CD4-positive, alpha-beta memory T cell (primary cell): ENCODE measurements around the gene NHEJ1. TPM values are rescaled to one million over a fixed set of nuclear protein-coding genes. Genes with fewer than 3 reads are reported as not detected.

Source experiments
- CTCF ChIA-PET: fragments of 350-600 bp; sonication (Branson Sonifier 250); formaldehyde crosslinking; loops from one replicate; lab custom pipeline; 2021; ENCODE audit warnings: inconsistent platforms; ENCODE audit not compliant: partially characterized antibody; lab: Charles Lee
- POLR2A ChIA-PET: fragments of 350-600 bp; sonication (Branson Sonifier 250); formaldehyde crosslinking; loops from one replicate; lab custom pipeline; 2021; ENCODE audit not compliant: partially characterized antibody; lab: Charles Lee
- DNase-seq, 5 donors: peaks; one replicate each; pipeline versions ENCODE4 v3.0.0 to v3.0.0-alpha.2; 2020 to 2022; ENCODE audit warnings: mixed read lengths in 1 of 5
- H3K27ac ChIP-seq: one replicate; pipeline ENCODE4 v1.7.0; 2013; ENCODE audit warnings: low read depth, low read length
- H3K27me3 ChIP-seq: 2 replicates; pipeline ENCODE4 v1.7.0; 2013; ENCODE audit warnings: mild to moderate bottlenecking, low read length, moderate library complexity; ENCODE audit not compliant: insufficient read depth
- H3K36me3 ChIP-seq: 2 replicates; pipeline ENCODE4 v1.7.0; 2013; ENCODE audit warnings: mild to moderate bottlenecking, low read length, moderate library complexity; ENCODE audit not compliant: insufficient read depth
- H3K4me1 ChIP-seq: 2 replicates; pipeline ENCODE4 v1.7.0; 2013; ENCODE audit warnings: mild to moderate bottlenecking, low read length, moderate library complexity; ENCODE audit not compliant: insufficient read depth
- H3K4me3 ChIP-seq, 2 donors: one replicate each; pipeline ENCODE4 v1.7.0; 2013; ENCODE audit warnings: low read length in 2 of 2, mild to moderate bottlenecking in 1 of 2
- H3K9me3 ChIP-seq, 2 donors: one replicate each; pipeline ENCODE4 v1.7.0; 2013; ENCODE audit warnings: low read length in 2 of 2, control low read depth in 1 of 2; ENCODE audit not compliant: control insufficient read depth in 1 of 2
- H3K27ac Mint-ChIP-seq, 7 donors: one replicate each; pipeline ENCODE4 v1.8.0; 2020 to 2021; ENCODE audit warnings: mixed read lengths in 7 of 7, mild to moderate bottlenecking in 6 of 7, inconsistent platforms in 3 of 7, moderate library complexity in 3 of 7
- H3K27me3 Mint-ChIP-seq, 2 donors: one replicate each; pipeline ENCODE4 v1.8.0; 2020 to 2021; ENCODE audit warnings: mixed read lengths in 2 of 2
- H3K36me3 Mint-ChIP-seq, 2 donors: one replicate each; pipeline ENCODE4 v1.8.0; 2020 to 2021; ENCODE audit warnings: mixed read lengths in 2 of 2, inconsistent platforms in 1 of 2, mild to moderate bottlenecking in 1 of 2
- H3K4me1 Mint-ChIP-seq, 4 donors: one replicate each; pipeline ENCODE4 v1.8.0; 2020 to 2021; ENCODE audit warnings: mixed read lengths in 4 of 4, mild to moderate bottlenecking in 1 of 4
- H3K4me3 Mint-ChIP-seq, 8 donors: one replicate each; pipeline ENCODE4 v1.8.0; 2020 to 2021; ENCODE audit warnings: mixed read lengths in 8 of 8, mild to moderate bottlenecking in 7 of 8, moderate library complexity in 6 of 8, inconsistent platforms in 3 of 8
- H3K9me3 Mint-ChIP-seq, 8 donors: one replicate each; pipeline ENCODE4 v1.8.0; 2020 to 2021; ENCODE audit warnings: mixed read lengths in 8 of 8, mild to moderate bottlenecking in 5 of 8, inconsistent platforms in 3 of 8, moderate library complexity in 1 of 8
- intact Hi-C: fragments of 100-400 bp; cut with micrococcal nuclease; formaldehyde crosslinking; loops from one replicate; pipeline ENCODE4 v1.15.1; 2023
- polyA plus RNA-seq, 2 donors: library from polyadenylated mRNA; unstranded; fragments of 300-500 nt; fragmentation: Illumina TruSeq; gene quantifications; one replicate each; pipeline ENCODE4 v1.2.3, GENCODE V29; 2021
- total RNA-seq, 2 experiments: library from RNA; stranded (reverse); gene quantifications; one replicate each; pipeline ENCODE4 v1.2.3, GENCODE V29; 2021

NHEJ1 gene
- total and polyA plus RNA-seq, 4 experiments from 2014 or later = 14.1 to 27.5 (median 20.5) TPM

DNA sequence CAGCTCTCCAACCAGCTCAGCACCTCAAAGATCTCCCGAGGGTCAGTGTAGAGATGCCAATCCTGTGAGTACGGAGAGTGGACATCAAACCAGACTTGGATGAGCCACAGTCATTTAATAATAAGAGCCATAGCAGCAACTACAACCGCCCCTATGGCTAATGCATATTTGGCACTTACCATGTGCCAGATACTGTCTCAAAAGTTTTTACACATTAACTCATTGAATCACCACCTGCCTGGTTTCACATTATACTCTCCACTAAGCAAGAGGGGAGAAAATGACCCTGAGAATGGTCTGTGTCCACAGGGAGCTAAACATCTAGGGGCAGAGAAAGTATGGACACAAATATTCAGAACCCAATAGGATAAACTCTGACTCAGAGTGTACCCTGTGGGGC is 13.5 kb upstream of the NHEJ1 start:
- DNase-seq = no peak
- intact Hi-C loops = no loop called here
- POLR2A ChIA-PET = interaction anchor here (1.8 to 9.5 kb wide), 6 partner anchors 12 to 121 kb away, joined by 7 to 424 read pairs (median 58); partner anchors contain the start of genes ABCB6, ANKZF1, ATG9A and NHEJ1
- CTCF ChIA-PET = interaction anchor here (0.7 to 9.8 kb wide), 9 partner anchors 8 to 124 kb away, joined by 3 to 253 read pairs (median 30); partner anchors contain the start of genes ABCB6, DNAJB2, NHEJ1 and TUBA4A
- H3K4me1 ChIP-seq = peaks cover 38% of the 10 kb centered on the region
- Mint-ChIP-seq H3K4me3 (peak overlapping the region in 6 of 8 donors; percentile 18 to 90 (median 48)), H3K27ac (peak overlapping the region; percentile 20 to 96 (median 82)), H3K27me3 (no peaks in the 10 kb centered on the region), H3K36me3 (peaks cover 15 to 61% of the 10 kb centered on the region in 2 donors), H3K9me3 (no peaks in the 10 kb centered on the region), H3K4me1 (peaks cover 26 to 63% (median 43%) of the 10 kb centered on the region in 4 donors)
- no peaks in the 10 kb centered on the region for H3K27me3 ChIP-seq
- H3K4me3 ChIP-seq = no peak overlapping the region
- peak overlapping the region; percentile 17 for H3K27ac ChIP-seq
- no peaks in the 10 kb centered on the region for H3K9me3 ChIP-seq
- H3K36me3 ChIP-seq = peaks cover 36% of the 10 kb centered on the region

- Histone ChIP-seq H3K27me3 (no peaks in the 10 kb centered on the region), H3K27ac (no peak overlapping the region), H3K36me3 (peaks cover 36% of the 10 kb centered on the region), H3K4me1 (peaks cover 31% of the 10 kb centered on the region), H3K4me3 (no peak overlapping the region), H3K9me3 (no peaks in the 10 kb centered on the region)
- Mint-ChIP-seq H3K36me3 (peaks cover 15 to 54% of the 10 kb centered on the region in 2 donors), H3K4me3 (no peak overlapping the region), H3K27me3 (no peaks in the 10 kb centered on the region), H3K4me1 (peaks cover 20 to 56% (median 38%) of the 10 kb centered on the region in 4 donors), H3K27ac (peak overlapping the region in 2 of 7 donors; percentile 64 to 72), H3K9me3 (no peaks in the 10 kb centered on the region)
- no peak for DNase-seq
- intact Hi-C loops = no loop called here
- POLR2A ChIA-PET = interaction anchor here (1.8 to 9.5 kb wide), 6 partner anchors 11 to 81 kb away, joined by 7 to 424 read pairs (median 54); partner anchors contain the start of genes ABCB6, ANKZF1, ATG9A and NHEJ1
- CTCF ChIA-PET = interaction anchor here (0.7 to 9.8 kb wide), 7 partner anchors 9 to 125 kb away, joined by 3 to 253 read pairs (median 43); partner anchors contain the start of genes ABCB6, DNAJB2, NHEJ1 and ZFAND2B
Observed at GRCh38 chr2:219173176-219173575, 12.6 kb upstream of the NHEJ1 start.

DNA sequence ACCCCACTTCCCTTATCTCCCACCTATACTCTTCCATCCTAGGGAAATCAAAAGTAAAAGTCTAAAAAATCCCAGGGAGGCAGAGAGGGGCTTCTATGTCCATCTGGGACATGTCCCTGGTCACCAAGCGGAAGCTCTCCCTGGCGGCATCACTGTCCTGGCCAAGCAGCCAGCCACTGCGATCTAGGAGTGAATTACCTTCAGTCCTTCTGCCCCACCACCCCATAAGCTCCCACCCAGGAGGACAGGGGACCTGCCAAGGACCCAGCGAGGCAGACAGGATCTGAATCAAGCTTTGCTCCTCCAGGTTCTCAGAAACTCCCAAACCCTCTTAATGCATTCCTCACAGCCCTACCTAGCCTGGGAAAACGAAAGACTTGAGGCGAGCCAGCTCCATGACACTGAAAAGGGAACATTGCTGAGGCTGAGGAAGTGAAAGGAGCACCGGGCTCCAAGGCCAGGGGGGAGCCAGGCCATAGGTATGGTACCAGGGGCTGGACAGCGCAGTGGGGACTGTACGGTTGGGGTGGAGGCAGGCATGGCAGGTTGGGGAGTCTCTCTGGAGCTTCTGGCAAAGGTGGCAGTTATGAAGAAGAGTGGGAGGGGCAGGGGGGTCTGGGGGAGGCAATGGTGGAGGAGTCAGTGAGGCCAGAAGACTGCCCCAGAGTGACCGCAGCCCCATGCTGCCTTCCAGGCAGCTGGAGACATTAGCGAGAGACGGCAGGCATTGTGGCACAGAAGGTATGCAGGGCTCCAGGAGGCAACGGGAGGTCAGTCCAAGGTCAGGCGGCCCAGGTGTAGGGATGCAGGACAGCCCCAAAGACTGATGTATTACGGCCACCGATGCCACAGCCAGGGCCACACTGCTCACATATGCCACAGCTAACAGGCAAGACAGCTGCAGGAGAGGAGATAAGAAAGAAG is 11.9 kb upstream of the NHEJ1 start:
- DNase-seq = no peak
- Histone ChIP-seq H3K4me1 (peaks cover 31% of the 10 kb centered on the region), H3K27ac (no peak overlapping the region), H3K27me3 (no peaks in the 10 kb centered on the region), H3K9me3 (no peaks in the 10 kb centered on the region), H3K4me3 (no peak overlapping the region), H3K36me3 (peaks cover 36% of the 10 kb centered on the region)
- Mint-ChIP-seq H3K4me3 (no peak overlapping the region), H3K27ac (peak overlapping the region in 6 of 7 donors; percentile 29 to 88 (median 56)), H3K4me1 (peaks cover 18 to 52% (median 36%) of the 10 kb centered on the region in 4 donors), H3K36me3 (peaks cover 15 to 50% of the 10 kb centered on the region in 2 donors), H3K27me3 (no peaks in the 10 kb centered on the region), H3K9me3 (no peaks in the 10 kb centered on the region)
- POLR2A ChIA-PET = interaction anchor here (1.5 to 9.5 kb wide), 7 partner anchors 12 to 107 kb away, joined by 3 to 424 read pairs (median 8); partner anchors contain the start of genes ABCB6, ANKZF1, ATG9A and DNAJB2
- intact Hi-C loops = no loop called here
- CTCF ChIA-PET = interaction anchor here (1.0 to 9.8 kb wide), 12 partner anchors 9 to 144 kb away, joined by 3 to 253 read pairs (median 16); partner anchors contain the start of genes ABCB6, ANKZF1, ATG9A and DNAJB2

GRCh38 chr2:219171231-219171651 is 10.6 kb upstream of the NHEJ1 start:
- Histone ChIP-seq H3K4me1 (peaks cover 31% of the 10 kb centered on the region), H3K4me3 (no peak overlapping the region), H3K9me3 (no peaks in the 10 kb centered on the region), H3K27me3 (no peaks in the 10 kb centered on the region), H3K36me3 (peaks cover 36% of the 10 kb centered on the region), H3K27ac (no peak overlapping the region)
- peak; percentile 39 to 58 (median 49) for DNase-seq
- H3K9me3 Mint-ChIP-seq = no peaks in the 10 kb centered on the region
- POLR2A ChIA-PET = interaction anchor here (1.1 to 9.5 kb wide), 11 partner anchors 10 to 124 kb away, joined by 3 to 424 read pairs (median 7); partner anchors contain the start of genes ABCB6, ANKZF1, ATG9A and DNAJB2
- CTCF ChIA-PET = interaction anchor here (0.6 to 9.8 kb wide), 18 partner anchors 8 to 717 kb away, joined by 3 to 253 read pairs (median 8); partner anchors contain the start of genes ABCB6, ANKZF1, ATG9A and DNAJB2
- H3K4me3 Mint-ChIP-seq = peak overlapping the region in 1 of 8 donors; percentile 25
- intact Hi-C loops = loop anchor here (1.0 to 2.0 kb wide), 4 partner anchors 11 to 127 kb away; partner anchors contain the start of genes ABCB6 and NHEJ1
- H3K27ac Mint-ChIP-seq = peak overlapping the region; percentile 35 to 91 (median 75)
- peaks cover 15 to 46% (median 31%) of the 10 kb centered on the region in 4 donors for H3K4me1 Mint-ChIP-seq
- peaks cover 18 to 47% of the 10 kb centered on the region in 2 donors for H3K36me3 Mint-ChIP-seq
- no peaks in the 10 kb centered on the region for H3K27me3 Mint-ChIP-seq

DNA sequence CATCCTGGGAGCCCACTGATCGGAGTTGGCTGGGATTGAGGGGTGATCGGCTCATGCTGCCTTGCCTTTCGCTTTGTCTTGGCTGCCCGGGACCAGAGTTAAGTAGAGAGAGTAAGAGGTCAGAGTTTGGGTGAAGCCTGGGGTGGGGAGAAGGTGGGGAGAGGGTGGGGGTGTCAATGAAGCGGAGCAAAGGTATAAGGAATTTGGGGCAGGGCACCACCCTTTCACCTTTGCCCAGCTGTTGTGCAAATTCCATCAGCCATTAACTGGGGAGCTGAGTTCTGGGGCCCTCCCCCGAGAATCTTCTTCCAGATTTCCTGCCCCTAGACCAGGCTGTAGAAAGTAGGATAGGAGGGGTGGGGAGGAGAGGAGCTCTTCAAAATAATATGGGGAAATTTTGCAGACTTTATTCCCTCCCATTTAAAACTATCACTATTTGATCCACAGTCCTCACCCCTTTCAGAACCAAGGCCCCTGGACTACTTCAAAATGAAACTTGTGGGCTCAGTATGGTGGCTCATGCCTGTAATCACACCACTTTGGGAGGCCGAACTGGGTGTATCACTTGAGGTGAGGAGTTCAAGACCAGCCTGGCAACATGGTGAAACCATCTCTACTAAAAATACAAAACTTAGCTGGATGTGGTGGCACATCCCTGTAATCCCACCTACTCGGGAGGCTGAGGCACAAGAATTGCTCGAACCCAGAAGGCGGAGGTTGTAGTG is 9.5 kb upstream of the NHEJ1 start, which contains the start of gene SLC23A3:
SLC23A3 (minus strand) TSS at position 100 of the 725 bp plus-strand sequence; CDS start at position 55, 45 bp downstream.
- POLR2A ChIA-PET = interaction anchor here (0.6 to 9.5 kb wide), 6 partner anchors 10 to 114 kb away, joined by 3 to 424 read pairs (median 6); partner anchors contain the start of genes ABCB6, NHEJ1, TUBA4B and ZFAND2B
- intact Hi-C loops = loop anchor here (2.0 kb wide), 1 partner anchor 49 kb away; the partner anchor contains the start of gene ABCB6

GRCh38 chr2:219168932-219169331 is 8.3 kb upstream of the NHEJ1 start:
- Mint-ChIP-seq H3K4me1 (peaks cover 5 to 26% (median 12%) of the 10 kb centered on the region in 4 donors), H3K27ac (no peak overlapping the region), H3K4me3 (no peak overlapping the region), H3K9me3 (no peaks in the 10 kb centered on the region), H3K36me3 (peaks cover 9 to 29% of the 10 kb centered on the region in 2 donors), H3K27me3 (no peaks in the 10 kb centered on the region)
- ChIA-PET CTCF (interaction anchor here (3.1 to 9.8 kb wide), 3 partner anchors 44 to 126 kb away, joined by 8 to 253 read pairs (median 50); partner anchors contain the start of genes ABCB6 and ZFAND2B), POLR2A (interaction anchor here (1.5 to 9.5 kb wide), 2 partner anchors 35 to 44 kb away, joined by 4 to 424 read pairs; partner anchors contain the start of genes ABCB6 and ZFAND2B)
- Histone ChIP-seq H3K27me3 (no peaks in the 10 kb centered on the region), H3K4me3 (no peak overlapping the region), H3K27ac (no peak overlapping the region), H3K36me3 (peaks cover 24% of the 10 kb centered on the region), H3K4me1 (peaks cover 8% of the 10 kb centered on the region), H3K9me3 (no peaks in the 10 kb centered on the region)
- intact Hi-C loops = no loop called here
- no peak for DNase-seq

More for the DNA sequence above, 9.5 kb upstream of the NHEJ1 start, which contains the start of gene SLC23A3:
- Mint-ChIP-seq H3K36me3 (peaks cover 18 to 38% of the 10 kb centered on the region in 2 donors), H3K27me3 (no peaks in the 10 kb centered on the region), H3K4me1 (peaks cover 15 to 36% (median 22%) of the 10 kb centered on the region in 4 donors), H3K4me3 (no peak within 1 kb of the TSS), H3K27ac (peak within 1 kb of the TSS in 1 of 7 donors; percentile 35), H3K9me3 (no peaks in the 10 kb centered on the region)
- CTCF ChIA-PET = interaction anchor here (0.8 to 9.8 kb wide), 16 partner anchors 8 to 131 kb away, joined by 3 to 253 read pairs (median 8); partner anchors contain the start of genes ABCB6, ANKZF1, ATG9A and DNAJB2
- Histone ChIP-seq H3K9me3 (no peaks in the 10 kb centered on the region), H3K27me3 (no peaks in the 10 kb centered on the region), H3K27ac (no peak within 1 kb of the TSS), H3K4me1 (peaks cover 20% of the 10 kb centered on the region), H3K36me3 (peaks cover 36% of the 10 kb centered on the region), H3K4me3 (no peak within 1 kb of the TSS)
- DNase-seq = no peak
